ENCODE measurements around the gene DPH2. TPM values are rescaled to one million over a fixed set of nuclear protein-coding genes. Genes with fewer than 3 reads are reported as not detected.

Gene DPH2
- total and polyA plus RNA-seq, 3 experiments from 2014 or later: 32.9 to 94.7 (median 85.8) TPM

DNA sequence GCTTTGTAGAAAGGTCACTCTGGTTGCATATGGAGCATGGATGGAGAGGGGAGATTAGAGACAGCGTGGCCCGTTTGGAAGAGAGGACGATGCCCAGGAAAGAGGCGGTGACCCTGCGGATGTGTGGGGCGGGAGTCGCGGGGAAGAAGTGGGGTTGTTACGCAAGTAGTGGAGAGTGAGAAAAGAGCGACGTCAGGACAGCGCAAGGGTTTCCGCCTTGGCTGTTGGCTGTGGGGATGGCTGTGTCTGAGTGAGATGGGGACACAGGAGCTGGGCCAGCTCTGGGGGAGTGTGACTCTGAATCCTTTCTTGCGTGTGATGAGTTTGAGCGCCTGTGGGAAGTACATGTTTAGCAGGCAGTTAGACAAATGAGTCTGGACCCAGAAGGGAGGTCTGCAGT is 13.0 kb downstream of the DPH2 start:
- H3K4me1 ChIP-seq (ENCODE audit: insufficient read depth, low read length): peaks cover 13% of the 10 kb centered on the region
- peaks cover under 1% of the 10 kb centered on the region for H3K36me3 ChIP-seq (ENCODE audit: insufficient read depth, low read length)
- DNase-seq: no peak
- H3K27me3 ChIP-seq (ENCODE audit: insufficient read depth, low read length, poor library complexity, severe bottlenecking): no peaks in the 10 kb centered on the region
- ChIA-PET CTCF (no interaction called here), POLR2A (no interaction called here)
- no peaks in the 10 kb centered on the region for H3K9me3 ChIP-seq (ENCODE audit: low read length)
- H3K27ac ChIP-seq (ENCODE audit: low read depth, low read length): no peak overlapping the region
- H3K9me3 Mint-ChIP-seq: no peaks in the 10 kb centered on the region
- H3K27me3 Mint-ChIP-seq: peaks cover 0 to 10% of the 10 kb centered on the region in 2 donors
- peak overlapping the region in 1 of 8 donors; percentile 15 for H3K27ac Mint-ChIP-seq
- H3K36me3 Mint-ChIP-seq: peaks cover 0 to 10% (median 2%) of the 10 kb centered on the region in 3 donors
- peaks cover 16 to 23% (median 21%) of the 10 kb centered on the region in 3 donors for H3K4me1 Mint-ChIP-seq
- H3K4me3 Mint-ChIP-seq: peak overlapping the region in 1 of 7 donors; percentile 51
- no peak overlapping the region for H3K4me3 ChIP-seq (ENCODE audit: low read length)

GRCh38 chr1:43983253-43983899 is 13.6 kb downstream of the DPH2 start:
- H3K4me1 ChIP-seq (ENCODE audit: insufficient read depth, low read length): peaks cover 10% of the 10 kb centered on the region
- no peak overlapping the region for H3K27ac ChIP-seq (ENCODE audit: low read depth, low read length)
- POLR2A ChIA-PET: no interaction called here
- Mint-ChIP-seq H3K36me3 (peaks cover 0 to 5% (median 0%) of the 10 kb centered on the region in 3 donors), H3K27me3 (peaks cover 0 to 8% of the 10 kb centered on the region in 2 donors), H3K27ac (no peak overlapping the region), H3K4me3 (peak overlapping the region in 1 of 7 donors; percentile 45), H3K4me1 (peaks cover 12 to 18% (median 16%) of the 10 kb centered on the region in 3 donors), H3K9me3 (no peaks in the 10 kb centered on the region)
- no peaks in the 10 kb centered on the region for H3K36me3 ChIP-seq (ENCODE audit: insufficient read depth, low read length)
- H3K4me3 ChIP-seq (ENCODE audit: low read length): no peak overlapping the region
- CTCF ChIA-PET: no interaction called here
- H3K27me3 ChIP-seq (ENCODE audit: insufficient read depth, low read length, poor library complexity, severe bottlenecking): no peaks in the 10 kb centered on the region
- no peaks in the 10 kb centered on the region for H3K9me3 ChIP-seq (ENCODE audit: low read length)
- no peak for DNase-seq

DNA sequence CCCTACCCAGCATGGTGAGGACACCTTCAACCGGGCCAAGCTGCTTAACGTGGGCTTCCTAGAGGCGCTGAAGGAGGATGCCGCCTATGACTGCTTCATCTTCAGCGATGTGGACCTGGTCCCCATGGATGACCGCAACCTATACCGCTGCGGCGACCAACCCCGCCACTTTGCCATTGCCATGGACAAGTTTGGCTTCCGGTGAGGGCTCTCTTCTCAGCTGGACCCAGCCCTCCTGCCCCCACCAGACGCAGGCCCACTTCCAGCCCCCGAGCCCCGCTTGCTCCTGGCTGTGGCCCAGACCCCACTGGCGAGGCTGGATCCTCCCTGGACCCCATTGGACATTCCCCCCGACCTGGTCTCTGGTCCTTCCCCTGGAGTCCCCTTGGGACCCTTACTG is 15.0 kb downstream of the DPH2 start:
- H3K36me3 Mint-ChIP-seq: peaks cover 0 to under 1% (median 0%) of the 10 kb centered on the region in 3 donors
- no peak overlapping the region for H3K4me3 ChIP-seq (ENCODE audit: low read length)
- H3K36me3 ChIP-seq (ENCODE audit: insufficient read depth, low read length): no peaks in the 10 kb centered on the region
- no peak for DNase-seq
- no peak overlapping the region for H3K27ac ChIP-seq (ENCODE audit: low read depth, low read length)
- H3K4me1 Mint-ChIP-seq: peaks cover 5 to 9% (median 8%) of the 10 kb centered on the region in 3 donors
- no peaks in the 10 kb centered on the region for H3K9me3 Mint-ChIP-seq
- no peaks in the 10 kb centered on the region for H3K27me3 ChIP-seq (ENCODE audit: insufficient read depth, low read length, poor library complexity, severe bottlenecking)
- POLR2A ChIA-PET: no interaction called here
- peaks cover 0 to 2% of the 10 kb centered on the region in 2 donors for H3K27me3 Mint-ChIP-seq
- no peaks in the 10 kb centered on the region for H3K9me3 ChIP-seq (ENCODE audit: low read length)
- CTCF ChIA-PET: no interaction called here
- H3K4me1 ChIP-seq (ENCODE audit: insufficient read depth, low read length): peaks cover 4% of the 10 kb centered on the region
- no peak overlapping the region for H3K27ac Mint-ChIP-seq
- H3K4me3 Mint-ChIP-seq: no peak overlapping the region

GRCh38 chr1:43985984-43986595 is 16.3 kb downstream of the DPH2 start:
- peak overlapping the region in 1 of 8 donors; percentile 81 for H3K27ac Mint-ChIP-seq
- peaks cover 0 to 3% (median 1%) of the 10 kb centered on the region in 3 donors for H3K4me1 Mint-ChIP-seq
- Histone ChIP-seq H3K27me3 (ENCODE audit: insufficient read depth, low read length, poor library complexity, severe bottlenecking) (no peaks in the 10 kb centered on the region), H3K4me1 (ENCODE audit: insufficient read depth, low read length) (no peaks in the 10 kb centered on the region), H3K36me3 (ENCODE audit: insufficient read depth, low read length) (no peaks in the 10 kb centered on the region), H3K9me3 (ENCODE audit: low read length) (no peaks in the 10 kb centered on the region), H3K4me3 (ENCODE audit: low read length) (no peak overlapping the region), H3K27ac (ENCODE audit: low read depth, low read length) (no peak overlapping the region)
- no peaks in the 10 kb centered on the region for H3K36me3 Mint-ChIP-seq
- H3K9me3 Mint-ChIP-seq: no peaks in the 10 kb centered on the region
- peak overlapping the region in 1 of 7 donors; percentile 33 for H3K4me3 Mint-ChIP-seq
- H3K27me3 Mint-ChIP-seq: no peaks in the 10 kb centered on the region
- POLR2A ChIA-PET: no interaction called here
- no peak for DNase-seq
- CTCF ChIA-PET: interaction anchor here (2.0 kb wide), 1 partner anchor 19 kb away, joined by 5 read pairs; no protein-coding TSS in a partner anchor

GRCh38 chr1:43986712-43987111 is 16.9 kb downstream of the DPH2 start:
- H3K27ac ChIP-seq (ENCODE audit: low read depth, low read length): no peak overlapping the region
- H3K36me3 ChIP-seq (ENCODE audit: insufficient read depth, low read length): no peaks in the 10 kb centered on the region
- DNase-seq: no peak
- Mint-ChIP-seq H3K4me1 (peaks cover 0 to 10% (median 6%) of the 10 kb centered on the region in 3 donors), H3K36me3 (peaks cover 0 to 2% (median 0%) of the 10 kb centered on the region in 3 donors), H3K4me3 (no peak overlapping the region), H3K9me3 (no peaks in the 10 kb centered on the region), H3K27ac (peak overlapping the region in 1 of 8 donors; percentile 47), H3K27me3 (no peaks in the 10 kb centered on the region)
- POLR2A ChIA-PET: no interaction called here
- no peaks in the 10 kb centered on the region for H3K9me3 ChIP-seq (ENCODE audit: low read length)
- H3K4me1 ChIP-seq (ENCODE audit: insufficient read depth, low read length): no peaks in the 10 kb centered on the region
- no peak overlapping the region for H3K4me3 ChIP-seq (ENCODE audit: low read length)
- CTCF ChIA-PET: interaction anchor here (2.0 kb wide), 1 partner anchor 18 kb away, joined by 5 read pairs; no protein-coding TSS in a partner anchor
- no peaks in the 10 kb centered on the region for H3K27me3 ChIP-seq (ENCODE audit: insufficient read depth, low read length, poor library complexity, severe bottlenecking)

GRCh38 chr1:43987159-43987902 is 17.5 kb downstream of the DPH2 start:
- H3K9me3 Mint-ChIP-seq: no peaks in the 10 kb centered on the region
- Histone ChIP-seq H3K27me3 (ENCODE audit: insufficient read depth, low read length, poor library complexity, severe bottlenecking) (no peaks in the 10 kb centered on the region), H3K4me1 (ENCODE audit: insufficient read depth, low read length) (peaks cover 5% of the 10 kb centered on the region), H3K4me3 (ENCODE audit: low read length) (no peak overlapping the region), H3K27ac (ENCODE audit: low read depth, low read length) (no peak overlapping the region), H3K9me3 (ENCODE audit: low read length) (no peaks in the 10 kb centered on the region), H3K36me3 (ENCODE audit: insufficient read depth, low read length) (no peaks in the 10 kb centered on the region)
- no peaks in the 10 kb centered on the region for H3K27me3 Mint-ChIP-seq
- ChIA-PET POLR2A (no interaction called here), CTCF (interaction anchor here (1.1 to 2.0 kb wide), 3 partner anchors 18 to 59 kb away, joined by 3 to 5 read pairs (median 4); no protein-coding TSS in a partner anchor)
- H3K4me1 Mint-ChIP-seq: peaks cover 4 to 16% (median 9%) of the 10 kb centered on the region in 3 donors
- no peak for DNase-seq
- H3K27ac Mint-ChIP-seq: peak overlapping the region in 1 of 8 donors; percentile 43
- H3K36me3 Mint-ChIP-seq: peaks cover 0 to 2% (median 0%) of the 10 kb centered on the region in 3 donors
- no peak overlapping the region for H3K4me3 Mint-ChIP-seq

- Mint-ChIP-seq H3K36me3 (peaks cover 0 to 2% (median 0%) of the 10 kb centered on the region in 3 donors), H3K4me3 (peak overlapping the region; percentile 91 to 98 (median 94)), H3K9me3 (no peaks in the 10 kb centered on the region), H3K27ac (peak overlapping the region in 5 of 8 donors; percentile 84 to 98 (median 94)), H3K4me1 (peaks cover 10 to 21% (median 14%) of the 10 kb centered on the region in 3 donors), H3K27me3 (no peaks in the 10 kb centered on the region)
- ChIA-PET CTCF (interaction anchor here (1.6 kb wide), 1 partner anchor 46 kb away, joined by 3 read pairs; no protein-coding TSS in a partner anchor), POLR2A (interaction anchor here (1.4 kb wide), 1 partner anchor 13 kb away, joined by 4 read pairs; no protein-coding TSS in a partner anchor)
- Histone ChIP-seq H3K27me3 (ENCODE audit: insufficient read depth, low read length, poor library complexity, severe bottlenecking) (no peaks in the 10 kb centered on the region), H3K4me3 (ENCODE audit: low read length) (peak overlapping the region; percentile 60), H3K9me3 (ENCODE audit: low read length) (no peaks in the 10 kb centered on the region), H3K36me3 (ENCODE audit: insufficient read depth, low read length) (no peaks in the 10 kb centered on the region), H3K4me1 (ENCODE audit: insufficient read depth, low read length) (peaks cover 8% of the 10 kb centered on the region), H3K27ac (ENCODE audit: low read depth, low read length) (peak overlapping the region; percentile 51)
- DNase-seq: no peak
Observed at GRCh38 chr1:43990271-43991199, 20.7 kb downstream of the DPH2 start.

Data from CD8-positive, alpha-beta memory T cell (primary cell).